GM18511 (cell line): Measurements from ENCODE around the gene HTR3C.
"Not testable (repeated sequence)": the region's sequence is repeated elsewhere in the genome, so short reads cannot be mapped to it uniquely, and the experiment has no call there.

Experiments
- ATAC-seq: cut with Tn5 transposase; IDR thresholded peaks from one replicate; pipeline ENCODE4 v1.9.1; 2021; ENCODE audit warnings: mild to moderate bottlenecking, moderate library complexity; ENCODE audit not compliant: unreplicated experiment

The HTR3C gene

GRCh38 chr3:184052767-184053166 lies at the start of gene HTR3C:
Gene HTR3C, plus strand, starts transcription at chr3:184053047. Its CDS starts 34 bp downstream, at chr3:184053081.
- ATAC-seq = no peak

- no peak for ATAC-seq
These were observed 49.5 kb upstream of the HTR3C start for GRCh38 chr3:184003187-184003967.

- no peak for ATAC-seq
These were observed 48.4 kb upstream of the HTR3C start for GRCh38 chr3:184004476-184004875.

- ATAC-seq = peak; percentile 87
These were observed 46.8 kb upstream of the HTR3C start for GRCh38 chr3:184005941-184006507.

GRCh38 chr3:184007143-184007813 lies 45.6 kb upstream of the HTR3C start:
- not testable (repeated sequence) for ATAC-seq

GRCh38 chr3:184008161-184008560 lies 44.7 kb upstream of the HTR3C start:
- ATAC-seq = no peak

- no peak for ATAC-seq
These were observed 41.5 kb upstream of the HTR3C start for GRCh38 chr3:184011230-184011876.

GRCh38 chr3:184011937-184012889 lies 40.6 kb upstream of the HTR3C start:
- no peak for ATAC-seq

GRCh38 chr3:184015381-184016019 lies 37.3 kb upstream of the HTR3C start:
- ATAC-seq = no peak

GRCh38 chr3:184016169-184016570 lies 36.7 kb upstream of the HTR3C start:
- ATAC-seq = no peak

GRCh38 chr3:184016811-184017671 lies 35.8 kb upstream of the HTR3C start:
- ATAC-seq = peak; percentile 73

GRCh38 chr3:184017672-184018423 lies 35.0 kb upstream of the HTR3C start, which contains the start of gene ABCC5:
Gene ABCC5, minus strand, starts transcription at chr3:184017884. Its CDS starts 3,492 bp downstream, at chr3:184014392.
- peak; percentile 99 for ATAC-seq

- no peak for ATAC-seq
These were observed 34.3 kb upstream of the HTR3C start for GRCh38 chr3:184018424-184018973.

- no peak for ATAC-seq
These were observed 30.5 kb upstream of the HTR3C start for GRCh38 chr3:184022323-184022722.

GRCh38 chr3:184025256-184025655 lies 27.6 kb upstream of the HTR3C start:
- not testable (repeated sequence) for ATAC-seq

GRCh38 chr3:184028275-184028890 lies 24.5 kb upstream of the HTR3C start:
- ATAC-seq = not testable (repeated sequence)

- no peak for ATAC-seq
These were observed 23.4 kb upstream of the HTR3C start for GRCh38 chr3:184029443-184029842.
